Measurements from ENCODE around the gene VSX2.

The VSX2 gene

GRCh38 chr14:74259513-74259912 is 20.3 kb downstream of the VSX2 start:
- DNase-seq (ENCODE audit: low spot score): no peak

- DNase-seq (ENCODE audit: low spot score): no peak
These were observed 21.4 kb downstream of the VSX2 start for GRCh38 chr14:74260525-74261233.

GRCh38 chr14:74261288-74261687 is 22.0 kb downstream of the VSX2 start:
- no peak for DNase-seq (ENCODE audit: low spot score)

GRCh38 chr14:74262076-74262475 is 22.8 kb downstream of the VSX2 start:
- DNase-seq (ENCODE audit: low spot score): no peak

- no peak for DNase-seq (ENCODE audit: low spot score)
These were observed 23.9 kb downstream of the VSX2 start for GRCh38 chr14:74263181-74263580.

GRCh38 chr14:74263921-74264320 is 24.7 kb downstream of the VSX2 start:
- no peak for DNase-seq (ENCODE audit: low spot score)

GRCh38 chr14:74265301-74265965 is 26.2 kb downstream of the VSX2 start:
- DNase-seq (ENCODE audit: low spot score): no peak

- DNase-seq (ENCODE audit: low spot score): no peak
These were observed 28.3 kb downstream of the VSX2 start for GRCh38 chr14:74267588-74267987.

- peak; percentile 78 for DNase-seq (ENCODE audit: low spot score)
These were observed 31.3 kb downstream of the VSX2 start for GRCh38 chr14:74270382-74271177.

GRCh38 chr14:74271365-74271764 is 32.1 kb downstream of the VSX2 start:
- DNase-seq (ENCODE audit: low spot score): no peak

- DNase-seq (ENCODE audit: low spot score): no peak
These were observed 36.1 kb downstream of the VSX2 start for GRCh38 chr14:74275241-74275841.

- DNase-seq (ENCODE audit: low spot score): no peak
These were observed 38.8 kb downstream of the VSX2 start for GRCh38 chr14:74278080-74278479.

- DNase-seq (ENCODE audit: low spot score): no peak
These were observed 41.8 kb downstream of the VSX2 start for GRCh38 chr14:74281069-74281468.

- DNase-seq (ENCODE audit: low spot score): no peak
These were observed 47.5 kb downstream of the VSX2 start for GRCh38 chr14:74286736-74287135.

- DNase-seq (ENCODE audit: low spot score): no peak
These were observed 50.6 kb downstream of the VSX2 start for GRCh38 chr14:74289801-74290200.

GRCh38 chr14:74290415-74290814 is 51.2 kb downstream of the VSX2 start:
- no peak for DNase-seq (ENCODE audit: low spot score)

GRCh38 chr14:74292061-74292460 is 52.8 kb downstream of the VSX2 start:
- no peak for DNase-seq (ENCODE audit: low spot score)

- DNase-seq (ENCODE audit: low spot score): no peak
These were observed 54.4 kb downstream of the VSX2 start for GRCh38 chr14:74293606-74294005.

GRCh38 chr14:74296037-74296467 is 56.8 kb downstream of the VSX2 start:
- no peak for DNase-seq (ENCODE audit: low spot score)

- no peak for DNase-seq (ENCODE audit: low spot score)
These were observed 58.7 kb downstream of the VSX2 start for GRCh38 chr14:74297986-74298385.

GRCh38 chr14:74299061-74299545 is 59.9 kb downstream of the VSX2 start:
- peak; percentile 37 for DNase-seq (ENCODE audit: low spot score)

- no peak for DNase-seq (ENCODE audit: low spot score)
These were observed 62.4 kb downstream of the VSX2 start for GRCh38 chr14:74301594-74302151.

Data from putamen (tissue), 1 donor.